Gastrocnemius medialis (tissue), 4 donors: ENCODE results near the gene USP36.

ENCODE experiments used
- POLR2A ChIP-seq, 2 donors: fragments of 450-650 bp; IDR thresholded peaks; one replicate each; pipeline ENCODE4 v1.6.1; 2017; ENCODE audit warnings: antibody characterized with exemption in 2 of 2, mild to moderate bottlenecking in 2 of 2, moderate library complexity in 2 of 2
- TF ChIP-seq, protein P1 (sequence below), 5 experiments: fragments of 450-650 bp in 3 of 5; fragments of 200-600 bp in 2 of 5; sonication (generic) in 2 of 5; IDR thresholded peaks in 4 of 5; conservative IDR thresholded peaks in 1 of 5; 1 replicate in 4 of 5; 2 replicates in 1 of 5; pipeline ENCODE4 v1.5.1; 2016 to 2019; ENCODE audit warnings: antibody characterized with exemption in 5 of 5, mild to moderate bottlenecking in 3 of 5, moderate library complexity in 3 of 5

DNA sequence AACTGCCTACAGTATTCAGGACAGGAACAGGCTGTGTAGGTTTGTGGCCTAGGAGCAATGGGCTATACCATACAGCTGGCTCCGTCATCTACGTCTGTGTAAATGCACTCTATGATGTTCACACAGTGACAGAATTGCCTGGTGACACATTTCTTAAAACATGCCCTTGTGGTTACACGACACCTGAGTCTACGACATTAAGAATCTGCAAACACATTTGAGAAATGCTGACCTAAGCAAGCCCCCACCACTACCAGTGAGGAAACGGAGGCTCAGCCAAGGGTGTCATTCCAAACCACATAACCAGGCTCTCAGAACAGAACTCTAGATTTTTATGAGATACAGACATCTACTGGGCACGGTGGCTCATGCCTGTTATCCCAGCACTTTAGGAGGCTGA lies 23.5 kb downstream of the USP36 start:
- TF ChIP-seq, protein P1, sequence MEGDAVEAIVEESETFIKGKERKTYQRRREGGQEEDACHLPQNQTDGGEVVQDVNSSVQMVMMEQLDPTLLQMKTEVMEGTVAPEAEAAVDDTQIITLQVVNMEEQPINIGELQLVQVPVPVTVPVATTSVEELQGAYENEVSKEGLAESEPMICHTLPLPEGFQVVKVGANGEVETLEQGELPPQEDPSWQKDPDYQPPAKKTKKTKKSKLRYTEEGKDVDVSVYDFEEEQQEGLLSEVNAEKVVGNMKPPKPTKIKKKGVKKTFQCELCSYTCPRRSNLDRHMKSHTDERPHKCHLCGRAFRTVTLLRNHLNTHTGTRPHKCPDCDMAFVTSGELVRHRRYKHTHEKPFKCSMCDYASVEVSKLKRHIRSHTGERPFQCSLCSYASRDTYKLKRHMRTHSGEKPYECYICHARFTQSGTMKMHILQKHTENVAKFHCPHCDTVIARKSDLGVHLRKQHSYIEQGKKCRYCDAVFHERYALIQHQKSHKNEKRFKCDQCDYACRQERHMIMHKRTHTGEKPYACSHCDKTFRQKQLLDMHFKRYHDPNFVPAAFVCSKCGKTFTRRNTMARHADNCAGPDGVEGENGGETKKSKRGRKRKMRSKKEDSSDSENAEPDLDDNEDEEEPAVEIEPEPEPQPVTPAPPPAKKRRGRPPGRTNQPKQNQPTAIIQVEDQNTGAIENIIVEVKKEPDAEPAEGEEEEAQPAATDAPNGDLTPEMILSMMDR (IDR thresholded peaks at IDR 0.05 in 4 of 5, conservative IDR thresholded peaks at IDR 0.05 in 1 of 5) = no peak
- no peak for TF ChIP-seq POLR2A (IDR thresholded peaks at IDR 0.05)
